IPS DF 6.9 (cell line): ENCODE results near the gene UBE3C.

Experiments used
- DNase-seq: peaks from one replicate; pipeline ENCODE4 v3.0.0-alpha.2; 2013; ENCODE audit warnings: low read depth, low spot score
- H3K27ac ChIP-seq: one replicate; pipeline ENCODE4 v1.5.1; 2013; ENCODE audit warnings: low read length, control low read depth
- H3K27me3 ChIP-seq: 2 replicates; pipeline ENCODE4 v1.6.1; 2013; ENCODE audit warnings: mild to moderate bottlenecking, low read length; ENCODE audit not compliant: control insufficient read depth, insufficient read depth
- H3K36me3 ChIP-seq: 2 replicates; pipeline ENCODE4 v1.6.1; 2013; ENCODE audit warnings: low read length; ENCODE audit not compliant: control insufficient read depth, insufficient read depth
- H3K4me1 ChIP-seq: 2 replicates; pipeline ENCODE4 v1.6.1; 2013; ENCODE audit warnings: low read length; ENCODE audit not compliant: control insufficient read depth, insufficient read depth
- H3K4me3 ChIP-seq: 2 replicates; pipeline ENCODE4 v1.5.1; 2013; ENCODE audit warnings: mild to moderate bottlenecking, low read length
- H3K9me3 ChIP-seq: 2 replicates; pipeline ENCODE4 v1.6.1; 2013; ENCODE audit warnings: low read length, inconsistent platforms; ENCODE audit not compliant: control insufficient read depth, insufficient read depth
- WGBS: extraction: QIAGEN DNeasy Blood & Tissue Kit; methylation state at CpG from one replicate; pipeline ENCODE4 v1.1.7; 2013; ENCODE audit warnings: mixed read lengths, missing lambda C conversion rate; ENCODE audit not compliant: insufficient read length, insufficient coverage; 5-methylcytosine and 5-hydroxymethylcytosine counted together

UBE3C gene

DNA sequence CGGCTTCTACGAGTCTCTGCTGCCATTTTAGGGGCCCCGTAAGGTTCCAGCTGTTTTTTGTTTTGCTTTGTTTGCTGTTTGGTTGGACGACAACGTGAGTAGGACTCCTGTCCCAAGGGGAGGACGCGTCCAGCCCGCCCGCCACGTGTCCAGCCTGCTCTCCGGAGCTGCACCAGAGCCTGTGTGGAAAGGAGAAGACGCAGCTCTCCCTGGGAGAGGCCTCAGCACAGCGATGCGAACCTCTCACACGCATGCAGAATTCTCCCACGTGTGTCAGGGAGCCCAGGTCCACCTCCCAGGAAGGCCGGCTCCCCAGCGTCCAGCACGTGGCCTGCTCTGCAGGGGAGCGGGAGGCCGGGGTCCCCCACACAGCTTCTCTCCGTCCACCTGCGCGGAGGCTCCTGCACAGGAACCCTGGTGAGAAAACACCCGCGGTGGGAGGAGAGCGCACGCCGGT lies 161.7 kb downstream of the UBE3C start:
- H3K27me3 ChIP-seq = no peaks in the 10 kb centered on the region
- no peak overlapping the region for H3K4me3 ChIP-seq
- no peak for DNase-seq
- H3K27ac ChIP-seq = no peak overlapping the region
- no peaks in the 10 kb centered on the region for H3K36me3 ChIP-seq
- H3K4me1 ChIP-seq = peaks cover 4% of the 10 kb centered on the region
- H3K9me3 ChIP-seq = no peaks in the 10 kb centered on the region
- WGBS = no CpG with 5 or more reads among the region's 29 CpGs

DNA sequence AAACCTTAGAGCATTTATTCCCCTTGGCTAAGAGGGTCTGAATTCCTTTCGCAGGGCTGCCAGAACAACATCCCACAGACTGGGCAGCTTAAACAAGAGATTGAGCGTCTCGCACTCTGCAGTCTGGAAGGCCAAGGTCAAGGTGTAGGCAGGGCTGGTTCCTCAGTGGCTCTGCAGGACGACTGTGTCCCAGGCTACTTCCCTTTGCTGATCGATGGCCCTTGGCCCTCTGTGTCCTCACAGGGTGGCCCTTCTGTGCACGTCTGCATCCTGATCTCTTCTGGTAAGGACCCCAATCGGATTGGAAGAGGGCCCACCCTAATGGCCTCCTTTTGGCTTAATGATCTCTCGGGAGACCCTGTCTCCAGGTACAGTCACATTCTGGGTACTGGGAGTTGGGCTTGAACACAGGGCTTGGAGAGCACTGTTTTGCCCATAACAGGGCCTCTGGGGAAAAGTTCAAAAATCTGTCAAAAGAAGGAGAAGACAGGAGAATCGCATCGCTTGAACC lies 162.9 kb downstream of the UBE3C start:
- peaks cover 4% of the 10 kb centered on the region for H3K4me1 ChIP-seq
- no peak overlapping the region for H3K27ac ChIP-seq
- H3K9me3 ChIP-seq = no peaks in the 10 kb centered on the region
- no peaks in the 10 kb centered on the region for H3K36me3 ChIP-seq
- no peak for DNase-seq
- H3K4me3 ChIP-seq = no peak overlapping the region
- WGBS = no CpG with 5 or more reads among the region's 10 CpGs
- H3K27me3 ChIP-seq = no peaks in the 10 kb centered on the region

DNA sequence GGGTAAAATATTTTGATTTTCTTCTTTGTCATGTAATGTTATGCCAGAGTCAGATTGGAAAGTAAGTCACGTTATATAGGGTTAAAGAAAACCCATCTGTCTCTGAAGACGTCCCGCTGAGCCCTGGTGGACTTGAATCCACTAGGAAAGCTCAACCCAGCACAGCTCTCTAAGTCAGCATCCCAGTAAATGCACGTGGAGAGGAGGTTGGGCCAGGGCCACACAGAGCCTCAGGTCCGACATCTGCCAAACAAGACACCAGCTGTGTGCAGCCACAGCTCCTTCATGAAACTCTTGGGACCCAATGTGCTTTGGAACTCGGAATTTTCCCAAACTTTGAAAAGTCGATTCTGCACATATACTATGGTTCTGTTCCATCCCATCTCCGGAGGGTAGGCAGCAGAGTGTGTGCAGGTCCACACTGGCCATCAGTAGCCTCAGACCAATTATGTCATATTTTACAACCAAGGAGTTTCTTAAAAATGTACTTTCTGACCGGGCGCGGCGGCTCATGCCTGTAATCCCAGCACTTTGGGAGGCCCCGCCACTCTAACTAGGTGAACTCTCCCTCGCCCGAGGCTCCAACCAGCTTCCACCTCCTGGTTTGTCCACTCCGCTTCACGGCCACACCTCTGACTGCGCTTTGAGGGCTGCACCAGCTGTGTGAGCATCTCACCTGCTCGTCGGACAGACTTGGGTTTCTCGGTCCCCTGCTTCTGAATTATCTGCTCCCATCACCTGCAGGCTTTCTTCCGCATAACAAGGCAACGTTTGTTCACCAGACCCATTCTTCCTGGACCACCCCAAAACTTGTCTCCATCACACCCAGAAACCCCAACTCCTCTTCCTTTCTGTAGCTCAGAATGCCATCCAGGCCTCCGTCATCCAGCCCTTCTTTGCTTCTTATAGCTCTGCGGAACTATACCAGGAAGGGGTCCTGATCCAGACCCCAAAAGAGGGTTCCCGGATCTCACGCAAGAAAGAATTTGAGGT lies 168.4 kb downstream of the UBE3C start:
- WGBS = no CpG with 5 or more reads among the region's 27 CpGs

DNA sequence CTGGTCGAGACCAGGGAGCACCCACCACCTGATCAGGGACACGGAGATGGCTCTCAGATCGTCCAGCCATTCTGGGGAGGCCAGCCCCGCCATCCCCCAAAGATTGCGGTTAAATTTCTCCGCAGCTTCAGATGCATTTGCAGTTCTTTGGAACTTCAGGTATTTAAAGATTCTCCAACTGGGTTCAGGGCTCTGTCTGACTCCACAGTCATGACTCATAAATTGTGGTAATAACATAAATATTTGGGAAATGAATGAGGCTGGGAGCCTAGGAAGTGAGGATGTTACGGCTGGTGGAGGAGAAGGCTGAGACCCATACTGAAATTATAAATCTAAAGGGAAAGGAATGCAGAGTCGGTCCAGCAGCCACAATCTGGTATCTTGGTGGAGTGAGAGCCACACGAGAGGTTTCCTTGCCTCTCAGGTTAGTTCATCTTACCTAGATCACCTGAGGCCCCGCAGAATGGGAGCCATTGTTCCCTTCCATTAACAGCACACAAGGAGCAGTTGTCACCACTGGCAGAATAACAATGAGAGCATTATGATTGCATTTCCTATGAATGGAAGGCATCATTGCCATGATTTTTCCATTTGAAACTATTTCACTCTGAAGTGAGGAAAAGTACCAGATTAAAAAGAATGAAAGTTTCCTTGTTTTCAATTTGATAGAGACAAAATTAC lies 171.4 kb downstream of the UBE3C start:
- peaks cover 14% of the 10 kb centered on the region for H3K4me1 ChIP-seq
- H3K4me3 ChIP-seq = no peak overlapping the region
- no peaks in the 10 kb centered on the region for H3K9me3 ChIP-seq
- peak; percentile 94 for DNase-seq
- H3K36me3 ChIP-seq = no peaks in the 10 kb centered on the region
- H3K27ac ChIP-seq = peak overlapping the region; percentile 88
- H3K27me3 ChIP-seq = no peaks in the 10 kb centered on the region
- WGBS = no CpG with 5 or more reads among the region's 10 CpGs

More for the DNA sequence above, 168.4 kb downstream of the UBE3C start:
- Histone ChIP-seq H3K27ac (no peak overlapping the region), H3K4me1 (peaks cover 14% of the 10 kb centered on the region), H3K4me3 (no peak overlapping the region), H3K9me3 (no peaks in the 10 kb centered on the region), H3K27me3 (no peaks in the 10 kb centered on the region), H3K36me3 (no peaks in the 10 kb centered on the region)
- no peak for DNase-seq

DNA sequence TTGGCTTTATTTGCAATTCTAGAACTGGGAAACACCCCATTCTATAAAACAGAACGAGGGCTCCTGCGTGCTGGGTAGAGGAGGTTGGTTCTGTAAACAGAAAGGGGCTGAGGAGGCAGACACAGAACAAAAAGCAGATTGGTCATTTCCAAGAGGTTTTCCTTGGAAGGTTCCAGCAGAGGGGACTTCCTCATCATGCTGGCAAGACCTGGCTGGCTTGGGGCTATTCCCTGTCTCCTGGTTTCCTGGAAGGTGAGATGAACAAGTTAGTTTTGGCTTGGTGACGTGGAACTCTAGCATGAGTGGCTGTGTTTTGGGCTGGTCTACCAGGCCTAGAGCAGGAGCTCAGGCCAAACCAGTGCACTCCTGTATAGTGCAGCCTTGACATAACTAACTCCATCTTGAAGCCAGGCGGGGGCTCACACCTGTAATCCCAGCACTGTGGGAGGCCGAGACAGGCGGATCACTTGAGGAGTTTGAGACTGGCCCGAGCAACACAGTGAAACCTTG lies 172.0 kb downstream of the UBE3C start:
- H3K4me1 ChIP-seq = peaks cover 14% of the 10 kb centered on the region
- H3K4me3 ChIP-seq = no peak overlapping the region
- no peaks in the 10 kb centered on the region for H3K27me3 ChIP-seq
- H3K36me3 ChIP-seq = no peaks in the 10 kb centered on the region
- no CpG with 5 or more reads among the region's 7 CpGs for WGBS
- DNase-seq = no peak
- peak overlapping the region; percentile 87 for H3K27ac ChIP-seq
- H3K9me3 ChIP-seq = no peaks in the 10 kb centered on the region

DNA sequence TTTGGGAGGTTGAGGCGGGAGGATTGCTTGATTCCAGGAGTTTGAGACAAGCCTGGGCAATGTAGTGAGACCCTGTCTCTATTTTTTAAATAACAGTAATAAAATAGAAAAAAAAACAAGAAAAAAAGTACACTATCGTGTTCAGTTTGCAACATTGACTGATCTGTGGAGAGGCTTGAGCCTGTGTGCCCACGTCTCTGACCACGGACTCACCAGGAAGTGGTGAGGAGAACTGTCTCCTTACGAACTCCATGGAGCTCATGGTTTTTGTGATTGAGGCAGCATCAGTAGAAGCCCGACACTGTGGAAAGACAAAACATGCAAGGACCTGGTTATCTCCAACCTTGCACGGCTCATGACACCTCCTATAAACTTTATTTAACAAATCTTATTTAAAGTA lies 174.2 kb downstream of the UBE3C start:
- Histone ChIP-seq H3K4me1 (peaks cover 7% of the 10 kb centered on the region; the same call in 1 of the 2 replicates), H3K27ac (no peak overlapping the region), H3K36me3 (no peaks in the 10 kb centered on the region), H3K9me3 (no peaks in the 10 kb centered on the region), H3K27me3 (no peaks in the 10 kb centered on the region), H3K4me3 (no peak overlapping the region)
- no peak for DNase-seq
- no CpG with 5 or more reads among the region's 7 CpGs for WGBS

DNA sequence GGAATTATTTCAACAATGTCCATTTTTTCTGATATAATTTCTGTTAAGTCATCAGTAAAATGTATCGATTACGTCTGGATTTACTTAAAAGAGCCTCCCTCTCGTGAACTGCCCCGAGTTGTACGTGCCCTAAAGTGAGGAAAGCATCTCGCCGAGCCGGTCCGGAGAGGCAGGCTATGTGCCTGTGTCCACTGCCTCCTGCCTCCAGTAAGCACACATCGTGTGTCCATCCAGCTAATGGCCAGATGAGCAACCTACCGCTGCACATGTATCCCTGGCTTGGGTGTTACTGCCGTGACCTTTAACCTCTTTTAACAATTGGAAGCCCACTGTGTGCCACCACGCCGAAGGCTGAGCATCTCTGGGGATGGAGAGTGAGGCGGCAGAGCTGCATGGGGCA lies 174.9 kb downstream of the UBE3C start:
- DNase-seq = no peak
- H3K4me3 ChIP-seq = no peak overlapping the region
- WGBS = no CpG with 5 or more reads among the region's 15 CpGs
- no peaks in the 10 kb centered on the region for H3K9me3 ChIP-seq
- H3K27me3 ChIP-seq = no peaks in the 10 kb centered on the region
- H3K4me1 ChIP-seq = peaks cover 7% of the 10 kb centered on the region; the same call in 1 of the 2 replicates
- H3K27ac ChIP-seq = no peak overlapping the region
- no peaks in the 10 kb centered on the region for H3K36me3 ChIP-seq

DNA sequence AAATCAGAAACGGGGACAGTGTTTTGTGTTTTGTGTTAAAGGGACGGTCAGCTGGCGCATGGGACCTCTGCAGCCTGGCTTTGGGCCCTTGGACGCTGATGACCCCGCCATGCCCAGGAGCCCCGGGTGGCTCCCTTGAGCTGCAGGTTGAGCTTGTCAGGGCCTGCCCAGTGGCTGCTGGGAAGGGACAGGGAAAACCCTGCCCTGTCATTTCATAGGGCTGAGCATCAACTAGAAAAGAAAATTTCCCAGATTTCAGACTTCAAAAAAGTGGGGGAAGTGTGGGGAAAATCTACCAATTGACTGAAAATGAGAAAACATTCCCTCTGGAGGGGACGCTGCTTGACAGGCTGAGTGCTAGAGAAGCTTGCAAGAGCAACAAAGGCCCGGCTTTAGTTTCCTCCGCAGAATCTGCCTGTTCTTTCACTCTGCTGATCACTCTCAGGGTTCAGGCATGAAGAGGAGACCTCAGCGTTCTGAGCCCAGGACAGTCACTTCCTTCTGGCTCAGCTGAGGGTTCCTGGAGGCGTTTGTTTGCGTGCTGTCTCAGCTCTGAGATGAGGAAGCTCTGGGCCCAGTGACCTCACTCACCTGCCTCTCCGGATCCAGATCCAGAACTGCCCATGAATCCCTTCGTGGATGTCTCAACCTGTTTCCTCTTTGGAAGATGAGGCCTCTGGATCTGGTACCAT lies 179.4 kb downstream of the UBE3C start:
- Histone ChIP-seq H3K4me1 (no peaks in the 10 kb centered on the region), H3K27me3 (no peaks in the 10 kb centered on the region), H3K9me3 (no peaks in the 10 kb centered on the region), H3K4me3 (no peak overlapping the region), H3K27ac (no peak overlapping the region), H3K36me3 (no peaks in the 10 kb centered on the region)
- no peak for DNase-seq
- no CpG with 5 or more reads among the region's 14 CpGs for WGBS
